22Rv1 (cell line): Measurements from ENCODE around the gene PRND.
"Not testable (repeated sequence)": the region's sequence is repeated elsewhere in the genome, so short reads cannot be mapped to it uniquely, and the experiment has no call there.

Source experiments
- H3K27ac ChIP-seq: fragments of 450-650 bp; 2 replicates; pipeline ENCODE4 v1.5.1; 2017
- CTCF ChIP-seq: fragments of 450-650 bp; IDR thresholded peaks from 2 replicates; pipeline ENCODE4 v1.5.1; 2017; ENCODE audit warnings: mild to moderate bottlenecking
- ZFX ChIP-seq: fragments of 450-650 bp; IDR thresholded peaks from 2 replicates; pipeline ENCODE4 v1.6.1; 2017; ENCODE audit warnings: antibody characterized with exemption, borderline replicate concordance

The PRND gene

GRCh38 chr20:4717816-4718570, 3.7 kb upstream of the PRND start:
- TF ChIP-seq CTCF: no peak
- TF ChIP-seq ZFX: no peak

GRCh38 chr20:4719190-4719589, 2.5 kb upstream of the PRND start:
- no peak overlapping the region for H3K27ac ChIP-seq
- TF ChIP-seq ZFX: no peak

More at GRCh38 chr20:4717816-4718570, 3.7 kb upstream of the PRND start:
- H3K27ac ChIP-seq: no peak overlapping the region

- H3K27ac ChIP-seq: no peak overlapping the region
- no peak for TF ChIP-seq ZFX
- TF ChIP-seq CTCF: peak; percentile 85
Measured at GRCh38 chr20:4720041-4720976, 1.4 kb upstream of the PRND start.

GRCh38 chr20:4720977-4721349, 746 bp upstream of the PRND start:
- H3K27ac ChIP-seq: no peak overlapping the region
- peak; percentile 36 for TF ChIP-seq CTCF
- no peak for TF ChIP-seq ZFX

- no peak for TF ChIP-seq CTCF
Measured at GRCh38 chr20:4722571-4722970, 862 bp downstream of the PRND start.

GRCh38 chr20:4722993-4723392, 1.3 kb downstream of the PRND start:
- TF ChIP-seq CTCF: no peak
- no peak for TF ChIP-seq ZFX
- no peak overlapping the region for H3K27ac ChIP-seq

More at GRCh38 chr20:4722571-4722970, 862 bp downstream of the PRND start:
- no peak overlapping the region for H3K27ac ChIP-seq

GRCh38 chr20:4723553-4723952, 1.8 kb downstream of the PRND start:
- H3K27ac ChIP-seq: not testable (repeated sequence)
